IPS-15b (cell line): ENCODE results near the gene PLA2G4A.

Source experiments
- H3K27me3 ChIP-seq: one replicate; pipeline ENCODE4 v1.6.1; 2013; ENCODE audit warnings: low read length; ENCODE audit not compliant: control insufficient read depth, insufficient read depth
- H3K36me3 ChIP-seq: one replicate; pipeline ENCODE4 v1.6.1; 2013; ENCODE audit warnings: low read length; ENCODE audit not compliant: control insufficient read depth, insufficient read depth
- H3K4me1 ChIP-seq: one replicate; pipeline ENCODE4 v1.6.1; 2013; ENCODE audit warnings: mild to moderate bottlenecking, low read length; ENCODE audit not compliant: control insufficient read depth, insufficient read depth
- H3K4me3 ChIP-seq: one replicate; pipeline ENCODE4 v1.5.1; 2013; ENCODE audit warnings: low read depth, low read length
- H3K9ac ChIP-seq: one replicate; pipeline ENCODE4 v1.6.1; 2013; ENCODE audit warnings: low read depth, mild to moderate bottlenecking, low read length
- H3K9me3 ChIP-seq: one replicate; pipeline ENCODE4 v1.6.1; 2013; ENCODE audit warnings: mild to moderate bottlenecking, low read length; ENCODE audit not compliant: control insufficient read depth, insufficient read depth

PLA2G4A gene

DNA sequence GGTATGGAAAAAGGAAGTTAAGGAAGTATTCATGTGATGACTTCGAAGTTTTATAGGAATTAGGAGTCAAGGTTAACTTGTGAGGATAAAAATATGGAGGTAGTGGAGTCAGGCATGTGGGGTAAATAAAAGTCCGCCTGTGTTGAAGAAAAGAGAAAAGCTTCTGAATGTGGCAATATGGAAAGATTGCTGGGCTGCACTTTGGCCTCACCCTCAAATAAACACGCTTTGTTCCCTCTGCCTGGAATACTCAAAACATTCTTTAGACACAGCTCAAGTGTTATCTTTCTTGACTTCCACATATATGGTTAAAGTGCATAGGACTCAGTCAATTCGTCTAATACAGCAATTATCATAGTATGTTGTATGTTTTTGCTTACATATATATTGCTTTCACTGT is 137.7 kb downstream of the PLA2G4A start:
- no peak overlapping the region for H3K9ac ChIP-seq
- no peaks in the 10 kb centered on the region for H3K4me1 ChIP-seq
- no peaks in the 10 kb centered on the region for H3K36me3 ChIP-seq
- H3K4me3 ChIP-seq: no peak overlapping the region
- H3K27me3 ChIP-seq: no peaks in the 10 kb centered on the region
- H3K9me3 ChIP-seq: no peaks in the 10 kb centered on the region

DNA sequence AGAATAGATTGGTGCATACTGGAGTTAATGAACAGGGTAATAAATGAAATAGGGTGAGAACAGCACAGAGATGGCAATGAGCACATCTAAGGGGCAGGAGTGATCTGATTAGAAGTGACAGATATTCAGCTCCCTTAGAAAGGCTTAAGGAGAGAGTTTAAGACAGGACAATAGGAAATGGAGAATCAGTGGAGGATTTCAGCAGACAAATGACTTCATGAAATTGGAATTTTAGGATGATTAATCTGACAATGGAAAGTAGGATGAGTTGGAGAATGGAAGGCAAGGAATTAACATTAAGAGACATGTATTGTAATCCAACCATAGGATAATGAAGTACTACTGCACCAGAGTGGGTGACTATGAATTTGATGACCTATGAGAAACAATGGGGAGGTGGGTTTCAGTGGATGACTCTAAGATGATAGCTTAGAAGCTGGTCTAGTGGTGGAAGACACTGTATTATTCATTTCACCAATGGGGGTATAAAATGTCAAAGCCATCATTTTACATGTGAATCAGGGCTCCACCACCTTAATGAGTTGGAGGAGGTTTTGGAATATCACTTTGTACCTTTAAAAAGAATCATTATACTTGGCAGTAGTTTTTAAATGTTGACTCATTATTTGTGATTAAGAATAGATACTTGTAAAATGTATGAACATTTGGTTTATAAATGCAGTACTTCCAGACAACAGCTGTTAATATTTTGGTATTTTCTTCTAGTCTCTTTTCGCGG is 139.1 kb downstream of the PLA2G4A start:
- Histone ChIP-seq H3K27me3 (no peaks in the 10 kb centered on the region), H3K36me3 (no peaks in the 10 kb centered on the region), H3K9ac (no peak overlapping the region), H3K9me3 (no peaks in the 10 kb centered on the region), H3K4me1 (no peaks in the 10 kb centered on the region), H3K4me3 (no peak overlapping the region)

DNA sequence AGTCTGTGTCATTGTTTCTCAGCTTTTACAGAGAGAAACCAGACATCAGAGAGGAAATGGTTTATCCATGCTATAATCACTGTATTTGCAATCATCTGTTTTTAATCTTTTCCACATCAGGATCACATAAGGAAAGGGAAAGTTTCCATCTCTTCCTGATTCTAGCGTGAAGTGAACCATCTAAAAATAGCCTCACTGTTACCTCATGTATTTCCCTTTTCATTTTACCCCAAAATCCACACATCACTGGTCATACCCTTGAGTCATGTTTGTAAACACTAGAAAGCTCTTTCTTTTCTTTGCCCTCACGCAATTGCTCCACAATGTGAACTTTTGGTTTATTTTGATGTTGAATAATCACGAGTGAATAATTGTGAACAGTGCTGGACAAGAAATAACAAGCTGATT is 146.0 kb downstream of the PLA2G4A start:
- H3K9me3 ChIP-seq: no peaks in the 10 kb centered on the region
- H3K27me3 ChIP-seq: no peaks in the 10 kb centered on the region
- no peak overlapping the region for H3K9ac ChIP-seq
- no peak overlapping the region for H3K4me3 ChIP-seq
- H3K4me1 ChIP-seq: no peaks in the 10 kb centered on the region
- no peaks in the 10 kb centered on the region for H3K36me3 ChIP-seq

DNA sequence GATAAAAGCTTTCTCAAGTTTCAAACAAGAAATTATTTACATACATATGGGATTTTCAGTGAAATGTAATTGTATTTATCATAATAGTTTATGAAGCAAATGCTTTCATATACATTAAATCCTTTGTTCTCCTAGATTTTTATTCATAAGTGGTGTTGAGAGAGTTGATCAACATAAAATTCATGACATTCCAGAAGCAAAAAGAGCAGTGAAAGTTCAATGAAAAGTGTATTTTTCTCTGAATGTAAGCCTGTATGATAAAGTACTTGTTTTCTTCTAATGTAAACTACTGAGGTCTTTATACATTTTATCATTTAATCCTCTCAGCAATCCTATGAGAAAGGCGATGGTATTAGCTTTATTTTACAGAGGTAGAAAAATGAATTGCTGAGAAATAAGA is 146.5 kb downstream of the PLA2G4A start:
- no peaks in the 10 kb centered on the region for H3K27me3 ChIP-seq
- H3K9me3 ChIP-seq: no peaks in the 10 kb centered on the region
- no peaks in the 10 kb centered on the region for H3K4me1 ChIP-seq
- no peak overlapping the region for H3K9ac ChIP-seq
- H3K4me3 ChIP-seq: no peak overlapping the region
- no peaks in the 10 kb centered on the region for H3K36me3 ChIP-seq

- no peaks in the 10 kb centered on the region for H3K36me3 ChIP-seq
- H3K4me1 ChIP-seq: no peaks in the 10 kb centered on the region
- no peaks in the 10 kb centered on the region for H3K9me3 ChIP-seq
- H3K4me3 ChIP-seq: no peak overlapping the region
- no peak overlapping the region for H3K9ac ChIP-seq
- no peaks in the 10 kb centered on the region for H3K27me3 ChIP-seq
These were observed 148.0 kb downstream of the PLA2G4A start for GRCh38 chr1:186976700-186977099.

GRCh38 chr1:186977266-186977957 is 148.7 kb downstream of the PLA2G4A start:
- Histone ChIP-seq H3K27me3 (no peaks in the 10 kb centered on the region), H3K36me3 (no peaks in the 10 kb centered on the region), H3K9ac (no peak overlapping the region), H3K4me1 (no peaks in the 10 kb centered on the region), H3K9me3 (no peaks in the 10 kb centered on the region), H3K4me3 (no peak overlapping the region)

- Histone ChIP-seq H3K9me3 (no peaks in the 10 kb centered on the region), H3K9ac (no peak overlapping the region), H3K4me1 (no peaks in the 10 kb centered on the region), H3K36me3 (no peaks in the 10 kb centered on the region), H3K27me3 (no peaks in the 10 kb centered on the region), H3K4me3 (no peak overlapping the region)
These were observed 150.1 kb downstream of the PLA2G4A start for GRCh38 chr1:186978596-186979556.

DNA sequence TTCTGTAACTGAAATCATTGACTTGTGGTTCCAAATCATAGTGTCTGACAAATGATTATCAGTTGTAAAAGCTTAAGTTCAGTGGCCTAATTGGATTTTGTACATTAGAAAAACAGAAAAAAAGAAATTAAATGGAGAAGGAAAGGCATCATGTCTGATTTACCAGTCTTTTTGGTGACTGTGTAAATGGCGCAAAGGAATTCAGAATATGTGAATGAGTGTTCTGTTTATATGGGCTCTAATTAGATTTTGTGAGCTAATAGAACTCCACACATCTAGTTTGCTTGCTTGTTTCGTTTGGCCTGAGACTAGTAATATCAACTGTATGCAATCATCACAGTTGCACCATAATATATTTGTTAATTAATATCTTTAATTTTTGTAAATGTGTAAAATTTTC is 151.7 kb downstream of the PLA2G4A start:
- H3K9ac ChIP-seq: no peak overlapping the region
- H3K4me1 ChIP-seq: peaks cover 4% of the 10 kb centered on the region
- H3K27me3 ChIP-seq: no peaks in the 10 kb centered on the region
- no peaks in the 10 kb centered on the region for H3K36me3 ChIP-seq
- H3K9me3 ChIP-seq: no peaks in the 10 kb centered on the region
- H3K4me3 ChIP-seq: no peak overlapping the region

- Histone ChIP-seq H3K36me3 (no peaks in the 10 kb centered on the region), H3K4me1 (peaks cover 6% of the 10 kb centered on the region), H3K27me3 (no peaks in the 10 kb centered on the region), H3K9me3 (no peaks in the 10 kb centered on the region), H3K4me3 (no peak overlapping the region), H3K9ac (no peak overlapping the region)
These were observed 153.4 kb downstream of the PLA2G4A start for GRCh38 chr1:186982116-186982515.

- H3K9me3 ChIP-seq: no peaks in the 10 kb centered on the region
- H3K27me3 ChIP-seq: no peaks in the 10 kb centered on the region
- H3K9ac ChIP-seq: no peak overlapping the region
- H3K4me1 ChIP-seq: peaks cover 6% of the 10 kb centered on the region
- no peak overlapping the region for H3K4me3 ChIP-seq
- H3K36me3 ChIP-seq: no peaks in the 10 kb centered on the region
These were observed 154.6 kb downstream of the PLA2G4A start for GRCh38 chr1:186983327-186983726.

DNA sequence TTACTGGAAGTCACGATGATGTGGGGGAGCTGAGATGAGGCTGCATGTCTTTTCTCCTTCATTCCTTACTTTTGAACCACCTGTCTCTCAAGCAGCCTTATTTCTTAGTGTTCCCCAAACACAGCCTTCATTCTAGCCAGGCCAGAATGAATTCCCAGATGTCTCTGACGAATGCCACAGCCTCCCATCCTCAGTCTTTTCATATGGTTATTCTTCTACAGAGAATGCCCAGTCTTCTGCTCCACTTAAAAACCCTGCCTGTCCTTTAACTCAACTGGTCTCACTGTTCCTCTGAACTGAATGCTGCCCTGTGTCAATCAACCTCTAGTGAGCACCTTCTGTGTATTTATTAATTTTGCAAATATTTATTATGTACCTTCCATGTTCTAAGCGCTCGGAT is 156.2 kb downstream of the PLA2G4A start:
- Histone ChIP-seq H3K36me3 (no peaks in the 10 kb centered on the region), H3K27me3 (no peaks in the 10 kb centered on the region), H3K4me1 (peaks cover 6% of the 10 kb centered on the region), H3K4me3 (no peak overlapping the region), H3K9ac (no peak overlapping the region), H3K9me3 (no peaks in the 10 kb centered on the region)
